ENCODE data around the gene IYD. TPM values are rescaled to one million over a fixed set of nuclear protein-coding genes. Genes with fewer than 3 reads are reported as not detected.
"Not testable (repeated sequence)": the region's sequence is repeated elsewhere in the genome, so short reads cannot be mapped to it uniquely, and the experiment has no call there.

The IYD gene
- total RNA-seq, 1 experiment from 2014 or later, result not detected

- Histone ChIP-seq H3K9me3 (replicated peaks) (no peaks in the 10 kb centered on the region), H3K4me3 (no peak overlapping the region), H3K27me3 (no peaks in the 10 kb centered on the region), H3K36me3 (no peaks in the 10 kb centered on the region), H3K4me1 (peaks cover 10% of the 10 kb centered on the region), H3K27ac (no peak overlapping the region)
- no peak for DNase-seq
These were observed 596 bp downstream of the IYD start for GRCh38 chr6:150369408-150369807.

GRCh38 chr6:150370112-150370511, 1.3 kb downstream of the IYD start:
- no peak overlapping the region for H3K4me3 ChIP-seq
- no peaks in the 10 kb centered on the region for H3K36me3 ChIP-seq
- H3K9me3 ChIP-seq (replicated peaks), result no peaks in the 10 kb centered on the region
- DNase-seq, result no peak
- no peak overlapping the region for H3K27ac ChIP-seq
- peaks cover 10% of the 10 kb centered on the region for H3K4me1 ChIP-seq
- no peaks in the 10 kb centered on the region for H3K27me3 ChIP-seq

- Histone ChIP-seq H3K27ac (no peak overlapping the region), H3K9me3 (replicated peaks) (no peaks in the 10 kb centered on the region)
- DNase-seq, result no peak
These were observed 2.5 kb downstream of the IYD start for GRCh38 chr6:150371356-150371755.

GRCh38 chr6:150372051-150372450, 3.2 kb downstream of the IYD start:
- DNase-seq, result no peak

More at GRCh38 chr6:150371356-150371755, 2.5 kb downstream of the IYD start:
- H3K27me3 ChIP-seq, result no peaks in the 10 kb centered on the region
- peaks cover 3% of the 10 kb centered on the region for H3K4me1 ChIP-seq
- H3K4me3 ChIP-seq, result no peak overlapping the region
- no peaks in the 10 kb centered on the region for H3K36me3 ChIP-seq

GRCh38 chr6:150373260-150373701, 4.5 kb downstream of the IYD start:
- H3K27ac ChIP-seq, result no peak overlapping the region
- H3K4me1 ChIP-seq, result peaks cover 16% of the 10 kb centered on the region
- no peaks in the 10 kb centered on the region for H3K36me3 ChIP-seq
- H3K9me3 ChIP-seq (replicated peaks), result no peaks in the 10 kb centered on the region
- H3K4me3 ChIP-seq, result no peak overlapping the region
- H3K27me3 ChIP-seq, result no peaks in the 10 kb centered on the region
- DNase-seq, result no peak

More at GRCh38 chr6:150372051-150372450, 3.2 kb downstream of the IYD start:
- Histone ChIP-seq H3K9me3 (replicated peaks) (no peaks in the 10 kb centered on the region), H3K27me3 (no peaks in the 10 kb centered on the region), H3K4me3 (no peak overlapping the region), H3K36me3 (no peaks in the 10 kb centered on the region), H3K27ac (no peak overlapping the region), H3K4me1 (peaks cover 6% of the 10 kb centered on the region; the same call in 1 of the 2 replicates)

- not testable (repeated sequence) for DNase-seq; H3K27ac ChIP-seq; H3K27me3 ChIP-seq; H3K4me3 ChIP-seq; H3K9me3 ChIP-seq (replicated peaks); H3K36me3 ChIP-seq
- peaks cover 26% of the 10 kb centered on the region for H3K4me1 ChIP-seq
These were observed 5.5 kb downstream of the IYD start for GRCh38 chr6:150374346-150374745.

GRCh38 chr6:150377211-150377781, 8.5 kb downstream of the IYD start:
- Histone ChIP-seq H3K27me3 (no peaks in the 10 kb centered on the region), H3K27ac (no peak overlapping the region), H3K4me3 (no peak overlapping the region), H3K9me3 (replicated peaks) (no peaks in the 10 kb centered on the region), H3K36me3 (no peaks in the 10 kb centered on the region), H3K4me1 (peaks cover 26% of the 10 kb centered on the region)
- peak; percentile 82 to 86 for DNase-seq

GRCh38 chr6:150380256-150380655, 11.4 kb downstream of the IYD start:
- H3K4me1 ChIP-seq, result peaks cover 26% of the 10 kb centered on the region
- H3K4me3 ChIP-seq, result no peak overlapping the region
- no peak for DNase-seq
- H3K27ac ChIP-seq, result no peak overlapping the region
- no peaks in the 10 kb centered on the region for H3K27me3 ChIP-seq
- no peaks in the 10 kb centered on the region for H3K9me3 ChIP-seq (replicated peaks)
- H3K36me3 ChIP-seq, result no peaks in the 10 kb centered on the region

- Histone ChIP-seq H3K27ac (no peak overlapping the region), H3K9me3 (replicated peaks) (no peaks in the 10 kb centered on the region), H3K4me3 (no peak overlapping the region), H3K36me3 (no peaks in the 10 kb centered on the region), H3K4me1 (peaks cover 18% of the 10 kb centered on the region), H3K27me3 (no peaks in the 10 kb centered on the region)
- no peak for DNase-seq
These were observed 13.4 kb downstream of the IYD start for GRCh38 chr6:150382171-150382570.

- Histone ChIP-seq H3K4me3 (no peak overlapping the region), H3K36me3 (no peaks in the 10 kb centered on the region), H3K27me3 (no peaks in the 10 kb centered on the region; the same call in 1 of the 2 replicates), H3K4me1 (no peaks in the 10 kb centered on the region), H3K9me3 (replicated peaks) (no peaks in the 10 kb centered on the region), H3K27ac (no peak overlapping the region)
- no peak for DNase-seq
These were observed 22.6 kb downstream of the IYD start for GRCh38 chr6:150391414-150391813.

- no peak for DNase-seq
- no peaks in the 10 kb centered on the region for H3K36me3 ChIP-seq
These were observed 23.1 kb downstream of the IYD start for GRCh38 chr6:150391890-150392289.

GRCh38 chr6:150392452-150393220, 23.8 kb downstream of the IYD start:
- Histone ChIP-seq H3K4me3 (no peak overlapping the region), H3K27me3 (no peaks in the 10 kb centered on the region; the same call in 1 of the 2 replicates), H3K36me3 (no peaks in the 10 kb centered on the region)

More at GRCh38 chr6:150391890-150392289, 23.1 kb downstream of the IYD start:
- no peaks in the 10 kb centered on the region; the same call in 1 of the 2 replicates for H3K27me3 ChIP-seq
- H3K4me3 ChIP-seq, result no peak overlapping the region
- no peaks in the 10 kb centered on the region for H3K9me3 ChIP-seq (replicated peaks)
- H3K4me1 ChIP-seq, result no peaks in the 10 kb centered on the region
- no peak overlapping the region for H3K27ac ChIP-seq

GRCh38 chr6:150394053-150394898, 25.5 kb downstream of the IYD start:
- H3K27ac ChIP-seq, result no peak overlapping the region
- no peaks in the 10 kb centered on the region for H3K4me1 ChIP-seq
- H3K27me3 ChIP-seq, result peaks cover 4% of the 10 kb centered on the region; the same call in 1 of the 2 replicates
- no peak for DNase-seq
- H3K4me3 ChIP-seq, result no peak overlapping the region
- no peaks in the 10 kb centered on the region for H3K36me3 ChIP-seq
- H3K9me3 ChIP-seq (replicated peaks), result no peaks in the 10 kb centered on the region

More at GRCh38 chr6:150392452-150393220, 23.8 kb downstream of the IYD start:
- H3K27ac ChIP-seq, result no peak overlapping the region
- H3K4me1 ChIP-seq, result no peaks in the 10 kb centered on the region
- H3K9me3 ChIP-seq (replicated peaks), result no peaks in the 10 kb centered on the region
- no peak for DNase-seq

- Histone ChIP-seq H3K27me3 (peaks cover 4% of the 10 kb centered on the region; the same call in 1 of the 2 replicates), H3K36me3 (no peaks in the 10 kb centered on the region), H3K27ac (no peak overlapping the region), H3K4me3 (no peak overlapping the region), H3K9me3 (replicated peaks) (no peaks in the 10 kb centered on the region), H3K4me1 (no peaks in the 10 kb centered on the region)
- no peak for DNase-seq
These were observed 26.1 kb downstream of the IYD start for GRCh38 chr6:150394899-150395295.
